ENCODE measurements around the gene BAG1. TPM values are rescaled to one million over a fixed set of nuclear protein-coding genes. Genes with fewer than 3 reads are reported as not detected.
A peak's percentile ranks its signal among the peaks of the same experiment; 100 is the strongest.

BAG1 gene
- total and polyA plus RNA-seq, 2 of the 13 experiments (the other 11 are each of a cell fraction or from before 2014, with no cell fraction given): 23.1 to 59.5 TPM

GRCh38 chr9:33288828-33289483 is 24.4 kb upstream of the BAG1 start:
- no TSS peak for BruUV-seq (replicated peaks)
- peak overlapping the region; percentile 75 for H3K4me2 ChIP-seq (ENCODE audit: low read depth, low read length)
- 75% methylated on average over 8 of the region's 14 CpGs for WGBS (ENCODE audit: low lambda C conversion rate)
- DNase-seq (ENCODE audit: low spot score) (no peak), FAIRE-seq (no peak), ATAC-seq (no peak)
- H3K27ac ChIP-seq (ENCODE audit: extremely low read length, insufficient read depth, low read length): peak overlapping the region; percentile 85
- H3K4me3 ChIP-seq (replicated peaks in 1 of 3; ENCODE audit: insufficient read depth in 1 of 3, low read depth in 2 of 3, low read length in 3 of 3): peak overlapping the region; percentile 75 to 89 (median 84); a peak in 4 of 6 replicates
- in situ Hi-C loops (cut with HindIII; ENCODE audit: extremely low pct_ligation_motif_present, low pct_unique_long_range_greater_than_20kb): no loop called here
- 0 out of 2 replicates have a peak, but pooled peaks have one; percentile 22 for TF ChIP-seq ZNF891 (CRISPR knock-in tag; IDR thresholded peaks at IDR 0.05)
- TF ChIP-seq ZNF280B (CRISPR knock-in tag; IDR thresholded peaks at IDR 0.05; ENCODE audit: borderline replicate concordance): peak; percentile 58; the same call in 1 of the 2 replicates
- no peak for TF ChIP-seq NKX3-1 (CRISPR knock-in tag; IDR thresholded peaks at IDR 0.05)
- TF ChIP-seq EP300 (IDR thresholded peaks at IDR 0.05; ENCODE audit: low read depth in 2 of 2, low read length in 2 of 2): no peak
- no peak for TF ChIP-seq EP300 (CRISPR knock-in tag; IDR thresholded peaks at IDR 0.05; ENCODE audit: borderline replicate concordance)
- peak; percentile 13; the same call in 1 of the 2 replicates for TF ChIP-seq GABPB1 (CRISPR knock-in tag; IDR thresholded peaks at IDR 0.05)
- 0 out of 2 replicates have a peak, but pooled peaks have one; percentile 22 for TF ChIP-seq KDM2A (CRISPR knock-in tag; IDR thresholded peaks at IDR 0.05; ENCODE audit: borderline replicate concordance, low read depth)
- TF ChIP-seq AKAP8 (CRISPR knock-in tag; IDR thresholded peaks at IDR 0.05): 0 out of 2 replicates have a peak, but pooled peaks have one; percentile 54
- TF ChIP-seq MEIS2 (CRISPR knock-in tag; IDR thresholded peaks at IDR 0.05): no peak
- no peak for TF ChIP-seq HMGA1 (CRISPR knock-in tag; conservative IDR thresholded peaks at IDR 0.05)
- TF ChIP-seq PLRG1 (conservative IDR thresholded peaks at IDR 0.05): no peak
- peak; percentile 32 for TF ChIP-seq AGO2 (optimal IDR thresholded peaks at IDR 0.05; ENCODE audit: low read depth, low read length)
- 0 out of 2 replicates have a peak, but pooled peaks have one; percentile 27 for TF ChIP-seq RBFOX2 (IDR thresholded peaks at IDR 0.05; ENCODE audit: low read depth, low read length)
- TF ChIP-seq KAT7 (CRISPR knock-in tag; IDR thresholded peaks at IDR 0.05; ENCODE audit: borderline replicate concordance): no peak
- peaks cover 49% of the 10 kb centered on the region for H3K4me1 ChIP-seq (ENCODE audit: insufficient read depth, low read length)
- ChIA-PET CTCF (ENCODE audit: low intra/inter-chr PET ratio, low total read pairs) (no interaction called here), POLR2A (interaction anchor here (1.4 kb wide), 2 partner anchors 36 to 55 kb away, joined by 3 read pairs; no protein-coding TSS in a partner anchor)
- peaks cover 0 to 8% of the 10 kb centered on the region in 2 experiments; a peak in 1 of 5 replicates for H3K36me3 ChIP-seq (replicated peaks in 1 of 2; ENCODE audit: control insufficient read depth in 1 of 2, insufficient read depth in 2 of 2, low read length in 2 of 2)
- no peaks in the 10 kb centered on the region for H4K20me1 ChIP-seq (ENCODE audit: insufficient read depth, low read length)
- peak overlapping the region; percentile 84; the same call in 1 of the 2 replicates for H3K9ac ChIP-seq (ENCODE audit: insufficient read depth, low read depth, low read length)
- intact Hi-C loops (cut with micrococcal nuclease; ENCODE audit: unreplicated experiment): loop anchor here (5.0 kb wide), 1 partner anchor 33 kb away; no protein-coding TSS in a partner anchor
- no peak overlapping the region for H2AFZ ChIP-seq (ENCODE audit: low read length)
- H3K79me2 ChIP-seq (ENCODE audit: insufficient read depth, low read length): peaks cover 34% of the 10 kb centered on the region
- H3K27me3 ChIP-seq (ENCODE audit: control insufficient read depth in 1 of 2, insufficient read depth in 2 of 2, low read length in 2 of 2): no peaks in the 10 kb centered on the region
- H3K9me3 ChIP-seq (ENCODE audit: low read length): no peaks in the 10 kb centered on the region

Measured in HepG2 (cell line).